Stimulated activated CD4-positive, alpha-beta T cell treated with anti-CD3 and anti-CD28 coated beads, Interleukin-12 subunit alpha, Interleukin-12 subunit beta, amount 100 ng/mL, for 4 hours (primary cell): ENCODE data around the gene C1QL3.

Experiments used
- DNase-seq: peaks from one replicate; pipeline ENCODE4 v3.0.0-alpha.2; 2020

Gene C1QL3

GRCh38 chr10:16521311-16522016 is at the start of gene C1QL3:
TSS of gene C1QL3 (minus strand) at chr10:16521879. CDS start at chr10:16521065, 814 bp downstream.
- DNase-seq: peak; percentile 16

- DNase-seq: no peak
These were observed 49.1 kb upstream of the C1QL3 start for GRCh38 chr10:16570731-16571130.

GRCh38 chr10:16566202-16566805 is 44.6 kb upstream of the C1QL3 start:
- DNase-seq: no peak

- DNase-seq: no peak
These were observed 43.9 kb upstream of the C1QL3 start for GRCh38 chr10:16565604-16566003.

GRCh38 chr10:16562891-16563290 is 41.2 kb upstream of the C1QL3 start:
- no peak for DNase-seq

- DNase-seq: no peak
These were observed 37.6 kb upstream of the C1QL3 start for GRCh38 chr10:16559236-16559773.

GRCh38 chr10:16547973-16548372 is 26.3 kb upstream of the C1QL3 start:
- no peak for DNase-seq

- no peak for DNase-seq
These were observed 23.5 kb upstream of the C1QL3 start for GRCh38 chr10:16545116-16545736.

- no peak for DNase-seq
These were observed 22.9 kb upstream of the C1QL3 start for GRCh38 chr10:16544591-16544990.

- no peak for DNase-seq
These were observed 22.4 kb upstream of the C1QL3 start for GRCh38 chr10:16544099-16544498.

GRCh38 chr10:16536155-16536554 is 14.5 kb upstream of the C1QL3 start:
- no peak for DNase-seq

- no peak for DNase-seq
These were observed 8.2 kb upstream of the C1QL3 start for GRCh38 chr10:16529853-16530252.

- DNase-seq: no peak
These were observed 5.8 kb upstream of the C1QL3 start for GRCh38 chr10:16527452-16527851.

- peak; percentile 37 for DNase-seq
These were observed 779 bp downstream of the C1QL3 start for GRCh38 chr10:16520900-16521299.

- DNase-seq: peak; percentile 9
These were observed 1.5 kb downstream of the C1QL3 start for GRCh38 chr10:16519908-16520861.

GRCh38 chr10:16519250-16519907 is 2.3 kb downstream of the C1QL3 start:
- DNase-seq: no peak

GRCh38 chr10:16518822-16519221 is 2.9 kb downstream of the C1QL3 start:
- no peak for DNase-seq

GRCh38 chr10:16510843-16511242 is 10.8 kb downstream of the C1QL3 start:
- DNase-seq: no peak

- no peak for DNase-seq
These were observed 11.7 kb downstream of the C1QL3 start for GRCh38 chr10:16509996-16510395.

- DNase-seq: no peak
These were observed 16.5 kb downstream of the C1QL3 start for GRCh38 chr10:16505161-16505560.

GRCh38 chr10:16497911-16498310 is 23.8 kb downstream of the C1QL3 start:
- DNase-seq: no peak

GRCh38 chr10:16493884-16494536 is 27.7 kb downstream of the C1QL3 start:
- DNase-seq: no peak
